Measurements from ENCODE around the gene MKRN1.

DNA sequence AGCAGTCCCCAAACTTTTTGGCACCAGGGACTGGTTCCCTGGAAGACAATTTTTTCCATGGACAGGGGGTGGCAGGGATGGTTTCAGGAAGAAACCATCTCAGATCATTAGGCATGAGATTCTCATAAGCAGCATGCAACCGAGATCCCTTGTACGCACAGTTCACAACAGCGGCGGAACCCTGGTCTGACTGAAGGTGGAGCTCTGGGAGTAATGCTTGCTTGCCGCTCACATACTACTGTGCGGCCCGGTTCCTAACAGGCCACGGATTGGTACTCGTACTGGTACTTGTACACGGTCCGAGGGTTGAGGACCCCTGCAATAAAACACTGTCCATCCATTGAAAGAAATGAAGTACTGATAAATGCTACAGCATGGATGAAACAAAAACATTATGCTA lies 32.8 kb downstream of the MKRN1 start:
- TF ChIP-seq, protein P1, sequence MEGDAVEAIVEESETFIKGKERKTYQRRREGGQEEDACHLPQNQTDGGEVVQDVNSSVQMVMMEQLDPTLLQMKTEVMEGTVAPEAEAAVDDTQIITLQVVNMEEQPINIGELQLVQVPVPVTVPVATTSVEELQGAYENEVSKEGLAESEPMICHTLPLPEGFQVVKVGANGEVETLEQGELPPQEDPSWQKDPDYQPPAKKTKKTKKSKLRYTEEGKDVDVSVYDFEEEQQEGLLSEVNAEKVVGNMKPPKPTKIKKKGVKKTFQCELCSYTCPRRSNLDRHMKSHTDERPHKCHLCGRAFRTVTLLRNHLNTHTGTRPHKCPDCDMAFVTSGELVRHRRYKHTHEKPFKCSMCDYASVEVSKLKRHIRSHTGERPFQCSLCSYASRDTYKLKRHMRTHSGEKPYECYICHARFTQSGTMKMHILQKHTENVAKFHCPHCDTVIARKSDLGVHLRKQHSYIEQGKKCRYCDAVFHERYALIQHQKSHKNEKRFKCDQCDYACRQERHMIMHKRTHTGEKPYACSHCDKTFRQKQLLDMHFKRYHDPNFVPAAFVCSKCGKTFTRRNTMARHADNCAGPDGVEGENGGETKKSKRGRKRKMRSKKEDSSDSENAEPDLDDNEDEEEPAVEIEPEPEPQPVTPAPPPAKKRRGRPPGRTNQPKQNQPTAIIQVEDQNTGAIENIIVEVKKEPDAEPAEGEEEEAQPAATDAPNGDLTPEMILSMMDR (IDR thresholded peaks at IDR 0.05) = no peak
- TF ChIP-seq POLR2A (IDR thresholded peaks at IDR 0.05) (no peak), POLR2AphosphoS5 (IDR thresholded peaks at IDR 0.05; ENCODE audit: insufficient read depth in 1 of 2, low read depth in 1 of 2) (no peak)
